Prostate gland (tissue), 2 donors: ENCODE data around the gene ZNF609. TPM values are rescaled to one million over a fixed set of nuclear protein-coding genes. Genes with fewer than 3 reads are reported as not detected.

Source experiments
- DNase-seq: peaks from one replicate; pipeline ENCODE4 v3.0.0-alpha.2; 2019; ENCODE audit warnings: low spot score
- H3K27ac ChIP-seq, 2 donors: fragments of 200-600 bp; sonication (generic); 2 replicates each; pipeline ENCODE4 v1.5.1; 2017 to 2019
- H3K27me3 ChIP-seq: fragments of 200-600 bp; sonication (generic); replicated peaks from 2 replicates; pipeline ENCODE4 v1.5.1; 2019; ENCODE audit not compliant: insufficient read depth
- H3K36me3 ChIP-seq, 2 donors: fragments of 200-600 bp; sonication (generic); 1 replicate in 1 of 2; 2 replicates in 1 of 2; pipeline versions ENCODE4 v1.5.1 to v1.8.1; 2017 to 2019
- H3K4me1 ChIP-seq: fragments of 200-600 bp; sonication (generic); replicated peaks from 2 replicates; pipeline ENCODE4 v1.5.1; 2019
- H3K4me3 ChIP-seq, 2 donors: fragments of 200-600 bp; sonication (generic); 2 replicates each; pipeline ENCODE4 v1.5.1; 2017 to 2019
- H3K9me3 ChIP-seq: fragments of 200-600 bp; sonication (generic); 2 replicates; pipeline ENCODE4 v1.5.1; 2017
- POLR2A ChIP-seq: fragments of 450-650 bp; IDR thresholded peaks from one replicate; pipeline ENCODE4 v1.6.1; 2016; ENCODE audit warnings: antibody characterized with exemption, mild to moderate bottlenecking
- POLR2AphosphoS5 ChIP-seq: sonication (generic); formaldehyde crosslinking; IDR thresholded peaks from one replicate; pipeline ENCODE4 v1.6.1; 2017; ENCODE audit warnings: antibody characterized with exemption
- WGBS: methylation state at CpG from one replicate; pipeline ENCODE4 v1.1.5; 2018; 5-methylcytosine and 5-hydroxymethylcytosine counted together
- intact Hi-C: fragments of 100-400 bp; cut with DNase I; formaldehyde crosslinking; loops from one replicate; pipeline ENCODE4 v1.14.2; 2022
- total RNA-seq, 2 donors: library from RNA; depleted of rRNA; stranded (reverse); fragments of >200 nt; gene quantifications; one replicate each; pipeline ENCODE4 v1.1.0, GENCODE V29; 2016
- TF ChIP-seq, protein P1 (sequence below), 4 experiments: fragments of 200-600 bp in 2 of 4; fragments of 450-650 bp in 2 of 4; sonication (generic) in 2 of 4; IDR thresholded peaks; 1 replicate in 3 of 4; 2 replicates in 1 of 4; pipeline ENCODE4 v1.5.1; 2016 to 2019; ENCODE audit warnings: antibody characterized with exemption in 4 of 4, mild to moderate bottlenecking in 2 of 4, moderate library complexity in 2 of 4

ZNF609 gene
- total RNA-seq, 2 donors from 2014 or later: 29.1 to 45.7 TPM

DNA sequence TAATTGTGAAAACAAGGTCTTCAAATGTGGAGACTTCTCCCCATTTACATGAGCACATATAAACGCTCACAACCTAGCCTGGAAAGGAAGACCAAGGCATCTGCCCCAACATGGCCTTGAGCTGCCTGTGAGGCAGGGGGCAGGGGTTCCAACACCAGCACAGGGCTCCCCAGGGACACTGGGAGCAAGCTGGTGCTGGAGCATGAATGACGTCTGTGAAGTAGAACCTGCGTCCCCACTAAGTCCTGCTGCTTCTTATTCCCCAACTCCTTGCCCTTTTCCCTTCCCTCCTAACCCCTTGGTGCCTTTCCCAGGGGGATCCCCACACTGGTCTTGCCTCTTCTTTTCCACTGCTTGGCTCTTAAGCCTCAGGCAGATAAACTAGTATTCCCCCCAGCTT lies 221.9 kb downstream of the ZNF609 start:
- H3K9me3 ChIP-seq: no peaks in the 10 kb centered on the region
- H3K36me3 ChIP-seq: peaks cover 0 to 12% of the 10 kb centered on the region in 2 donors
- H3K27me3 ChIP-seq: no peaks in the 10 kb centered on the region
- H3K27ac ChIP-seq: no peak overlapping the region
- H3K4me3 ChIP-seq: no peak overlapping the region
- TF ChIP-seq, protein P1, sequence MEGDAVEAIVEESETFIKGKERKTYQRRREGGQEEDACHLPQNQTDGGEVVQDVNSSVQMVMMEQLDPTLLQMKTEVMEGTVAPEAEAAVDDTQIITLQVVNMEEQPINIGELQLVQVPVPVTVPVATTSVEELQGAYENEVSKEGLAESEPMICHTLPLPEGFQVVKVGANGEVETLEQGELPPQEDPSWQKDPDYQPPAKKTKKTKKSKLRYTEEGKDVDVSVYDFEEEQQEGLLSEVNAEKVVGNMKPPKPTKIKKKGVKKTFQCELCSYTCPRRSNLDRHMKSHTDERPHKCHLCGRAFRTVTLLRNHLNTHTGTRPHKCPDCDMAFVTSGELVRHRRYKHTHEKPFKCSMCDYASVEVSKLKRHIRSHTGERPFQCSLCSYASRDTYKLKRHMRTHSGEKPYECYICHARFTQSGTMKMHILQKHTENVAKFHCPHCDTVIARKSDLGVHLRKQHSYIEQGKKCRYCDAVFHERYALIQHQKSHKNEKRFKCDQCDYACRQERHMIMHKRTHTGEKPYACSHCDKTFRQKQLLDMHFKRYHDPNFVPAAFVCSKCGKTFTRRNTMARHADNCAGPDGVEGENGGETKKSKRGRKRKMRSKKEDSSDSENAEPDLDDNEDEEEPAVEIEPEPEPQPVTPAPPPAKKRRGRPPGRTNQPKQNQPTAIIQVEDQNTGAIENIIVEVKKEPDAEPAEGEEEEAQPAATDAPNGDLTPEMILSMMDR (IDR thresholded peaks at IDR 0.05): no peak
- TF ChIP-seq POLR2AphosphoS5: no peak
- DNase-seq: no peak
- intact Hi-C loops: loop anchor here (5.0 kb wide), 2 partner anchors 255 to 475 kb away; no protein-coding TSS in a partner anchor
- 69% methylated on average over 3 of the region's 3 CpGs for WGBS
- H3K4me1 ChIP-seq: no peaks in the 10 kb centered on the region

DNA sequence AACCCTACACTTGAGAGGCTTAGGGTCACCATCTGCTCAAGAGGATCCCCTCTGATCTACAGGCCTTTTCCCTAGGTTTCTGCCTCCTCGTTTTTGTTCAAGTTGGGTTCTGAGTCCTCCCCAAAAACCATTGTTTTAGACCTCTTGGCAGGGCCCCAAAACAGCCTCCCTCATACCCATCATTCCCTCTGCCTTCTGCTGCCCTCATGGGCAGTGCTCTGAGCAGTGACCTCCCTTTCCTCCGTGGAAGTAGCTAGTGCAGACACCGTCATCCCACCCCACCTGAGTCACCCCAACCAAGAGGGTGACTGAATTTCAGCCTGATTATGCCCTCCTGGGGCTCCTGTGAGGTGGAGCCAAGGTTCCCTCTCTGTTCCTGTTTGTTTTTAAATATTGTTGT lies 223.0 kb downstream of the ZNF609 start:
- Histone ChIP-seq H3K9me3 (no peaks in the 10 kb centered on the region), H3K4me3 (no peak overlapping the region), H3K27me3 (no peaks in the 10 kb centered on the region), H3K27ac (no peak overlapping the region), H3K36me3 (peaks cover 0 to 8% of the 10 kb centered on the region in 2 donors), H3K4me1 (no peaks in the 10 kb centered on the region)
- intact Hi-C loops: loop anchor here (5.0 kb wide), 2 partner anchors 256 to 476 kb away; no protein-coding TSS in a partner anchor
- TF ChIP-seq POLR2AphosphoS5 (no peak), POLR2A (no peak)
- TF ChIP-seq, protein P1 (IDR thresholded peaks at IDR 0.05): no peak
- WGBS: 57% methylated on average over 3 of the region's 3 CpGs
- DNase-seq: no peak

DNA sequence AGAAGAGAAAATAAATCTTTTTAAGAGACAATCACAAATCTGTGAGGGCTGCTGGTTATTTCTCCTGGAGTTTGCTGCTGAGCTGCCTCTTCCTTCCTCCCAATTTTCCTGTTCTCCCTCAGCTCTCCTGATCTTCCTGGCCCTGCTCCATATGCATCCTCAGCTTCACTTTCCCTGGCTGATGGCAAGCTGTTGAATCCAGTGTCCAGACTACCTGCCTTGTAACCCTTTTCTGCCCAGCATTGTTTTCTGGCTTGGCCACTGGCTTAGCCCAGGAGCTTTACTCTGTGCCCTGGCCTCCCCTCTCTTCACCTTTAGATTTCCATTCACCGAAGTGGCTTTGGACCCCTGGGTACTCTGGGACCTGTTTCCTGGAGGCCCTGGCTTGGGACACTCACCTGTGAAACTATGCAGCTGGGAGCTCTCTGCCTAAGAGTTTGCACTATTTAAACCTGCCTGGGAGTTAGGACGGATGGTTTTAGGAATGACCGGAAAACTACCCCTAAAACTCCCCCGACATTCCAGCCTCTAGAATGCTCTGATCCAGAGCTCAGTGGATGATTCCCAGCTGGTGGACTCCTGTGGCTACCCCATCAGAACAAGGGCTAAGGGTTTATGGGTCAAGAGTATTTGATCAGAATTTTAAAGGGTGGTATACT lies 225.0 kb downstream of the ZNF609 start:
- no peaks in the 10 kb centered on the region for H3K9me3 ChIP-seq
- no peak overlapping the region for H3K4me3 ChIP-seq
- peaks cover 0 to 5% of the 10 kb centered on the region in 2 donors for H3K36me3 ChIP-seq
- WGBS: 64% methylated on average over 4 of the region's 4 CpGs
- intact Hi-C loops: loop anchor here (1.0 to 5.0 kb wide), 2 partner anchors 43 to 127 kb away; no protein-coding TSS in a partner anchor
- no peak for TF ChIP-seq POLR2A
- TF ChIP-seq, protein P1 (IDR thresholded peaks at IDR 0.05): no peak
- no peak for TF ChIP-seq POLR2AphosphoS5
- H3K4me1 ChIP-seq: no peaks in the 10 kb centered on the region
- H3K27ac ChIP-seq: no peak overlapping the region
- H3K27me3 ChIP-seq: no peaks in the 10 kb centered on the region
- no peak for DNase-seq

DNA sequence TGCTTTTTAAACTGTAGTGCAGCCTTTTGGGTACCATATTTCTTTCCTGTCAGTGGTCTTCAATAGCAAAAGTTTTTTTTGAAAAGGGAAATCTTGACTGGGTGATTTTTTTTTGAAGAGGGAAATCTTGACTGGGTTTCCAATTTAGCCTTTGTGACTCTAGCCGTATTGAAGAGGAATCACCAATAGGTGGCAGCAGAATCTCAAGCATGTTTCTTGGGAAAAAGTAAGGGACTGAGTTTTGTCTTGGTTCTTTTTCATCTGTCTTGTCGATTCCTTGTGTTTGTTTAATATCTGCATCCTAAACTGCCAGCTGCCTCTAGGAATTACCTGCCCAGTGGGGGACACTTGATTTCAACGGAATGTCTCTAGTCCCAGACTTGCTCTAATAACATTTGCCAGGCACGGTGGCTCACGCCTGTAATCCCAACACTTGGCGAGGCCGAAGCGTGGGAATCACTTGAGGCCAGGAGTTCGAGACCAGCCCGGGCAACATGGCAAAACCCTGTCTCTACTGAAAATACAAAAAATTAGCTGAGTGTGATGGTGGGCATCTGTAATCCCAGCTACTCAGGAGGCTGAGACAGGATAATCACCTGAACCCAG lies 225.9 kb downstream of the ZNF609 start:
- no peak overlapping the region for H3K27ac ChIP-seq
- H3K4me1 ChIP-seq: no peaks in the 10 kb centered on the region
- no peaks in the 10 kb centered on the region for H3K9me3 ChIP-seq
- H3K27me3 ChIP-seq: no peaks in the 10 kb centered on the region
- H3K4me3 ChIP-seq: no peak overlapping the region
- no peak for DNase-seq
- 62% methylated on average over 10 of the region's 10 CpGs for WGBS
- intact Hi-C loops: loop anchor here (5.0 kb wide), 1 partner anchor 126 kb away; no protein-coding TSS in a partner anchor
- peaks cover 0 to 9% of the 10 kb centered on the region in 2 donors for H3K36me3 ChIP-seq
- TF ChIP-seq, protein P1 (IDR thresholded peaks at IDR 0.05): peak; percentile 45 to 80 (median 69)
- TF ChIP-seq POLR2A (no peak), POLR2AphosphoS5 (peak; percentile 22)
